Activated CD4-positive, alpha-beta T cell treated with anti-CD3 and anti-CD28 coated beads for 36 hours (primary cell): Measurements from ENCODE around the gene MAJIN. TPM values are rescaled to one million over a fixed set of nuclear protein-coding genes. Genes with fewer than 3 reads are reported as not detected.
A peak's percentile ranks its signal among the peaks of the same experiment; 100 is the strongest.

Experiments
- ATAC-seq: fragments of 200-7000 bp; cut with Tn5 transposase; one replicate; pipeline ENCODE4 v1.10.0; 2021; ENCODE audit warnings: mild to moderate bottlenecking, moderate library complexity
- CTCF ChIA-PET: fragments of 350-600 bp; sonication (Branson Sonifier 250); formaldehyde crosslinking; loops from one replicate; lab custom pipeline; 2021; ENCODE audit warnings: antibody characterized with exemption; lab: Charles Lee
- POLR2A ChIA-PET: fragments of 350-600 bp; sonication (Branson Sonifier 250); formaldehyde crosslinking; loops from one replicate; lab custom pipeline; 2021; ENCODE audit warnings: antibody characterized with exemption, inconsistent platforms; lab: Charles Lee
- DNase-seq: peaks from one replicate; pipeline ENCODE4 v3.0.0-alpha.2; 2020
- H3K27ac Mint-ChIP-seq: one replicate; pipeline ENCODE4 v1.8.0; 2021; ENCODE audit warnings: mixed read lengths
- H3K27me3 Mint-ChIP-seq: one replicate; pipeline ENCODE4 v1.8.0; 2021; ENCODE audit warnings: mixed read lengths
- H3K36me3 Mint-ChIP-seq: one replicate; pipeline ENCODE4 v1.8.0; 2021; ENCODE audit warnings: low read depth, mixed read lengths
- H3K4me1 Mint-ChIP-seq: one replicate; pipeline ENCODE4 v1.8.0; 2021; ENCODE audit warnings: mixed read lengths
- H3K4me3 Mint-ChIP-seq: one replicate; pipeline ENCODE4 v1.8.0; 2021; ENCODE audit warnings: mild to moderate bottlenecking, moderate library complexity, mixed read lengths
- H3K9me3 Mint-ChIP-seq: one replicate; pipeline ENCODE4 v1.8.0; 2021; ENCODE audit warnings: low read depth, mixed read lengths
- intact Hi-C, 2 experiments: fragments of 100-400 bp; cut with DNase I in 1 of 2; cut with micrococcal nuclease in 1 of 2; formaldehyde crosslinking; loops; one replicate each; pipeline versions ENCODE4 v1.14.2 to v1.15.1; 2022 to 2024; cut with DNase I, micrococcal nuclease
- total RNA-seq, 2 experiments: library from RNA; stranded (reverse); gene quantifications; one replicate each; pipeline ENCODE4 v1.2.3, GENCODE V29; 2021

Gene MAJIN
- total RNA-seq: 1 to 10 TPM; 1.2 to 1.6 TPM

- Mint-ChIP-seq H3K36me3 (no peaks in the 10 kb centered on the region), H3K27ac (peak within 1 kb of the TSS; percentile 94), H3K4me3 (peak within 1 kb of the TSS; percentile 63), H3K9me3 (no peaks in the 10 kb centered on the region), H3K4me1 (peaks cover 42% of the 10 kb centered on the region), H3K27me3 (no peaks in the 10 kb centered on the region)
- ATAC-seq (peak; percentile 48), DNase-seq (peak; percentile 96)
- ChIA-PET CTCF (interaction anchor here (0.6 to 2.2 kb wide), 4 partner anchors 14 to 55 kb away, joined by 3 to 10 read pairs (median 4); partner anchors contain the start of genes ARL2 and SNX15), POLR2A (interaction anchor here (0.6 to 0.7 kb wide), 4 partner anchors 7 to 210 kb away, joined by 3 to 6 read pairs (median 4); no protein-coding TSS in a partner anchor)
- intact Hi-C loops: loop anchor here (1.0 to 5.0 kb wide), 4 partner anchors 43 to 115 kb away; partner anchors contain the start of genes ARL2 (in 1 of the 2), ATG2A (in 1 of the 2) and SAC3D1 (in 1 of the 2)
Measured at GRCh38 chr11:64971421-64972233, at the start of gene MAJIN. Gene MAJIN (minus strand): TSS chr11:64972108. CDS start chr11:64959405, 12,703 bp downstream.

DNA sequence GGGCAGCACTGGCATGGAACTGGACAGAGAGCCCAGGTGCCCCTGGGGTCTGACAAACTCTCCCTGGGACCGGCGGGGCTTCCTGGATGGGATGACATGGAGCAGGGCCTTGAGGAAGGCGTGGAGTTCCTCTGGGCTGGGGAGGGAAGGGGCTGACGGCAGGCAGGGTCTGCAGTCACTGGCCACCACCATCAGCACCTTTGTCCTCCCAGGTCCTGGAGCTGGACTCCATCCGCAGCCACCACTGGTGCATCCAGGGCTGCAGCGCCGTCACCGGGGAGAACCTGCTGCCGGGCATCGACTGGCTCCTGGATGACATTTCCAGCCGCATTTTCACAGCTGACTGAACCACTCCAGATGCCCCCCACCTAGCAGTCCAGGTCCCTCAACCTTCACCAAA is 49.6 kb upstream of the MAJIN start:
- Mint-ChIP-seq H3K4me3 (no peak overlapping the region), H3K36me3 (peaks cover 22% of the 10 kb centered on the region), H3K27me3 (no peaks in the 10 kb centered on the region), H3K27ac (no peak overlapping the region), H3K4me1 (peaks cover 6% of the 10 kb centered on the region), H3K9me3 (no peaks in the 10 kb centered on the region)
- ChIA-PET POLR2A (no interaction called here), CTCF (interaction anchor here (0.5 to 0.6 kb wide), 2 partner anchors 11 to 132 kb away, joined by 3 to 4 read pairs; no protein-coding TSS in a partner anchor)
- no peak for DNase-seq
- intact Hi-C loops: no loop called here
- ATAC-seq: no peak

- intact Hi-C loops: no loop called here
- ChIA-PET POLR2A (no interaction called here), CTCF (no interaction called here)
- no peaks in the 10 kb centered on the region for H3K27me3 Mint-ChIP-seq
- H3K27ac Mint-ChIP-seq: no peak overlapping the region
- H3K4me3 Mint-ChIP-seq: no peak overlapping the region
- H3K4me1 Mint-ChIP-seq: peaks cover 11% of the 10 kb centered on the region
- peaks cover 25% of the 10 kb centered on the region for H3K36me3 Mint-ChIP-seq
- no peaks in the 10 kb centered on the region for H3K9me3 Mint-ChIP-seq
- ATAC-seq (no peak), DNase-seq (no peak)
Measured at GRCh38 chr11:65021003-65021402, 49.1 kb upstream of the MAJIN start.

DNA sequence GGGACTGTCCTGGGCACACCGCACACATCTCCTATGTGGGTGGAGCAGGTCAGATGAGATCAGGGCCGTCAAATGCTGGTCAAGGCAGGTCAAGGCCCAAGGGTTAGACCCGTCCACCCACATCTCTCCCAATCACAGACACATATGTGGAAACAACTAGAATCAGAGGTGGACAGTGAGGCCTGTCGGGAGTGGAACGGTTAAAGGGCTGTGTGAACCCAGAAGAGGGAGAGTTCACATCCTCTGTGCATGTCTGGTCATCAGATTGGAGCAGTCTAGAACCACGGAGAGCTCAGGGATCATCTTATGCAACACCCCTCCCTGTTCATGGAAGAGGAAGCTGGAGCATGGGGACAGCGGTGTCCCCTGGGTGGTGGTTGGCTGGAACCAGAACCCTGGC is 47.9 kb upstream of the MAJIN start:
- no peak overlapping the region for H3K27ac Mint-ChIP-seq
- intact Hi-C loops: no loop called here
- ATAC-seq (no peak), DNase-seq (no peak)
- ChIA-PET CTCF (interaction anchor here (0.6 kb wide), 2 partner anchors 75 to 204 kb away, joined by 3 read pairs; no protein-coding TSS in a partner anchor), POLR2A (no interaction called here)
- H3K9me3 Mint-ChIP-seq: no peaks in the 10 kb centered on the region
- H3K36me3 Mint-ChIP-seq: peaks cover 25% of the 10 kb centered on the region
- no peaks in the 10 kb centered on the region for H3K27me3 Mint-ChIP-seq
- peaks cover 17% of the 10 kb centered on the region for H3K4me1 Mint-ChIP-seq
- no peak overlapping the region for H3K4me3 Mint-ChIP-seq

GRCh38 chr11:65017937-65018336 is 46.0 kb upstream of the MAJIN start:
- ATAC-seq (no peak), DNase-seq (no peak)
- Mint-ChIP-seq H3K4me1 (peaks cover 23% of the 10 kb centered on the region), H3K27me3 (no peaks in the 10 kb centered on the region), H3K36me3 (peaks cover 25% of the 10 kb centered on the region), H3K4me3 (no peak overlapping the region), H3K27ac (no peak overlapping the region), H3K9me3 (no peaks in the 10 kb centered on the region)
- intact Hi-C loops: no loop called here
- ChIA-PET POLR2A (no interaction called here), CTCF (interaction anchor here (1.0 to 1.5 kb wide), 2 partner anchors 9 to 11 kb away, joined by 3 to 4 read pairs; partner anchors contain the start of gene SNX15)

DNA sequence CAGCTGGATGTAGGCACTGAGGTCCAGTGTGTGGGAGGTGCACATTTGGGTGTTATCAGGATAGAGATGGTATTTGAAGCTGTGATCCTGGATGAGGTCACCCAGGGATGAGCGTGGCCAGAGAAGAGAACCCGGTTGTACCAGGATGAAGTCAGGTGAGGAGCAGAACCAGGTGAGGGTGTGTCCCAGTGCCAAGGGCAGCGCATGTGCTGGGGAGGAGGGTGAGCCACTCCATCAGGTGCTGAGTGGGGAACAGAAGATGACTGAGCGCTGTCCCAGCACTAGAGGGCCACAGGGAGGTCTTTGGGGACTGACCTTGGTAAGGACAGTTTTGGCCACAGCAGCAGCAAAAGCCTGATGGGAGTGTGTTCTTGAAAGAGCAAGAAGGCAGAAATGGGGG is 44.8 kb upstream of the MAJIN start:
- intact Hi-C loops: no loop called here
- POLR2A ChIA-PET: no interaction called here
- Mint-ChIP-seq H3K4me1 (peaks cover 25% of the 10 kb centered on the region), H3K4me3 (no peak overlapping the region), H3K9me3 (no peaks in the 10 kb centered on the region), H3K27ac (no peak overlapping the region), H3K27me3 (no peaks in the 10 kb centered on the region), H3K36me3 (peaks cover 22% of the 10 kb centered on the region)
- ATAC-seq (no peak), DNase-seq (no peak)
- CTCF ChIA-PET: no interaction called here

GRCh38 chr11:65014726-65015227 is 42.9 kb upstream of the MAJIN start:
- no peaks in the 10 kb centered on the region for H3K9me3 Mint-ChIP-seq

GRCh38 chr11:65013888-65014725 is 42.2 kb upstream of the MAJIN start, which contains the start of gene ARL2:
Gene ARL2 (plus strand): TSS chr11:65014160. CDS start chr11:65014208, 48 bp downstream.
- Mint-ChIP-seq H3K36me3 (peaks cover 16% of the 10 kb centered on the region), H3K9me3 (no peaks in the 10 kb centered on the region), H3K4me3 (peak within 1 kb of the TSS; percentile 86), H3K27ac (peak within 1 kb of the TSS; percentile 96), H3K27me3 (no peaks in the 10 kb centered on the region), H3K4me1 (peaks cover 25% of the 10 kb centered on the region)
- POLR2A ChIA-PET: interaction anchor here (0.6 kb wide), 2 partner anchors 27 to 253 kb away, joined by 3 to 4 read pairs; partner anchors contain the start of gene SAC3D1
- intact Hi-C loops: loop anchor here (1.0 to 5.0 kb wide), 17 partner anchors 13 to 303 kb away; partner anchors contain the start of genes ATG2A (in 2 of the 2), SAC3D1 (in 2 of the 2), SNX15 (in 2 of the 2) and VPS51 (in 2 of the 2)
- ATAC-seq: peak; percentile 74
- DNase-seq: peak; percentile 90
- CTCF ChIA-PET: interaction anchor here (0.6 to 3.1 kb wide), 25 partner anchors 13 to 307 kb away, joined by 3 to 41 read pairs (median 3); partner anchors contain the start of genes BATF2, CDC42BPG, MAJIN and SF1

More at GRCh38 chr11:65014726-65015227, 42.9 kb upstream of the MAJIN start:
- CTCF ChIA-PET: interaction anchor here (0.6 to 3.1 kb wide), 27 partner anchors 12 to 308 kb away, joined by 3 to 41 read pairs (median 3); partner anchors contain the start of genes BATF2, CDC42BPG, SF1 and SNX15
- Mint-ChIP-seq H3K4me3 (peak overlapping the region; percentile 86), H3K36me3 (peaks cover 21% of the 10 kb centered on the region), H3K27me3 (no peaks in the 10 kb centered on the region), H3K27ac (peak overlapping the region; percentile 94), H3K4me1 (peaks cover 25% of the 10 kb centered on the region)
- DNase-seq (no peak), ATAC-seq (peak; percentile 11)
- intact Hi-C loops: loop anchor here (1.0 to 5.0 kb wide), 11 partner anchors 13 to 303 kb away; partner anchors contain the start of genes SNX15 (in 2 of the 2), ATG2A (in 1 of the 2), CAPN1 (in 1 of the 2) and CDCA5 (in 1 of the 2)
- POLR2A ChIA-PET: interaction anchor here (0.6 kb wide), 1 partner anchor 26 kb away, joined by 3 read pairs; the partner anchor contains the start of gene SAC3D1

GRCh38 chr11:65013130-65013887 is 41.4 kb upstream of the MAJIN start:
- peak; percentile 87 for ATAC-seq
- intact Hi-C loops: loop anchor here (1.0 to 5.0 kb wide), 10 partner anchors 27 to 304 kb away; partner anchors contain the start of genes ATG2A (in 2 of the 2), VPS51 (in 2 of the 2), ZNHIT2 (in 2 of the 2) and POLA2 (in 1 of the 2)
- H3K36me3 Mint-ChIP-seq: peaks cover 14% of the 10 kb centered on the region
- H3K27ac Mint-ChIP-seq: peak overlapping the region; percentile 96
- H3K4me3 Mint-ChIP-seq: peak overlapping the region; percentile 83
- ChIA-PET POLR2A (interaction anchor here (0.6 kb wide), 1 partner anchor 252 kb away, joined by 4 read pairs; no protein-coding TSS in a partner anchor), CTCF (interaction anchor here (0.6 to 3.1 kb wide), 28 partner anchors 11 to 1813 kb away, joined by 3 to 41 read pairs (median 4); partner anchors contain the start of genes BATF2, CDC42BPG, MAJIN and SNX15)
- no peaks in the 10 kb centered on the region for H3K27me3 Mint-ChIP-seq
- DNase-seq: peak; percentile 96
- H3K9me3 Mint-ChIP-seq: no peaks in the 10 kb centered on the region
- H3K4me1 Mint-ChIP-seq: peaks cover 25% of the 10 kb centered on the region
